Measurements from ENCODE around the gene GNB1.
"Not testable (repeated sequence)": the region's sequence is repeated elsewhere in the genome, so short reads cannot be mapped to it uniquely, and the experiment has no call there.

Gene GNB1

DNA sequence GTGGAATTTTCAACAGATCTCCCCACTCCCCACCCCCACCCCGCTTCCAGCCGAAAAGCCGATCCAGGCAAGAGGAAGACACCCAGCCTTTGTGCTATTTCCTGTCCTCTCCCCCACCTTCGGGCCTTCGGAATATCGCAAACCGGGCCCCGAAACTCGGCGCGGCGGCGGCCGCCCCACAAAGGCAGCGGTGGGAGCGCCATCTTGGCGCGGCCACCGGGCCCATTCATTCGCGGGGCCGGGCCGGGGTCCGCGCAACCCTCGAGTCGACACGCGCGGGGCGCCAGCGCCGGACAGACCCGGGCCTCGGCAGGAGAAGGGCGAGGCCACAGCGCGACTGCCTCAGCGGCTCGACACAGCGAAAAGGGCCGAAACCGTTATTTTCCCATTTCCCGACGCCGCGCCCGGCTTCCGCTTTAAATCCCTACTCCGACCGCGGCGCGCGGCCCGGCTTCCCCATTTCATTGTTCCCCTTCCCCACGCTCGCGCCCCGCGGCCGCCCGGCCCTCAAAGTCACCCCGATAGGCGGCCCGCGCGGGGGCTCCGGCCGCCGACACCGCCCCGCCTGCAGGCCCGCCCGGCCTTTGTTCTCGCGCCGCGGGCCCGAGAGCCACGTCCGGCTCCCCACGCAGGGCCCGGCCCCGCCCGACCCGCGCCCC is 911 bp downstream of the GNB1 start:
- no peak for DNase-seq (ENCODE audit: low read depth)

DNA sequence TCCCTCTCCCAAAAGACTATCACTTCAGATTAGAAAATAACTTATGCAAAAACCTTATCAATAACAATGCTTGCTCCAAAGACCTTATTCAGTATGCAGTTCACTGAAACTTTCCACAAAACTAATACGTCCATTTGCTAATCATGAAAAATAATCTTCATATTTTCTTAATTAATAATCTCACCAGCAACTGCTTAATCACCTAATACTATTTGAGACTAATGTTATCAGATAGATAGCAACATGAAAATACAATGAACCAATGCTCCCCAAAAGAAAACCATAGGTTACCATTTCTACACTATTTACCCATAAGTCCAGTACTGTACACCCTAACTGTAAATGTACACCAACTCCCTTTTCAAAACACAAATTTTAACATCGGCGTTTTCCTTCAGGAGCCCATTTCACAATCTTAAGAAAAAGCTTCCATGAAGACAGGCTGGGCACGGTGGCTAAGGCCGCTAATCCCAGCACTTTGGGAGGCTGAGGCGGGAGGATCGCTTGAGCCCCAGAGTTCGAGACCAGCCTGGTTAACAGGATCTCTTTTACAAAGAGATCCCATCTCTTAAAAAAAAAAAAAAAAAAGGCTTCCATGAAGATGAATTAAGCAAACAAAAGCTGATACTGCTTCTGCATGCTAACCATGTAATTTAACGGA is 1.7 kb downstream of the GNB1 start:
- no peak for DNase-seq (ENCODE audit: low read depth)

- DNase-seq (ENCODE audit: low read depth): not testable (repeated sequence)
Measured at GRCh38 chr1:1883890-1884289, 7.0 kb downstream of the GNB1 start.

- DNase-seq (ENCODE audit: low read depth): no peak
Measured at GRCh38 chr1:1883092-1883873, 7.6 kb downstream of the GNB1 start.

DNA sequence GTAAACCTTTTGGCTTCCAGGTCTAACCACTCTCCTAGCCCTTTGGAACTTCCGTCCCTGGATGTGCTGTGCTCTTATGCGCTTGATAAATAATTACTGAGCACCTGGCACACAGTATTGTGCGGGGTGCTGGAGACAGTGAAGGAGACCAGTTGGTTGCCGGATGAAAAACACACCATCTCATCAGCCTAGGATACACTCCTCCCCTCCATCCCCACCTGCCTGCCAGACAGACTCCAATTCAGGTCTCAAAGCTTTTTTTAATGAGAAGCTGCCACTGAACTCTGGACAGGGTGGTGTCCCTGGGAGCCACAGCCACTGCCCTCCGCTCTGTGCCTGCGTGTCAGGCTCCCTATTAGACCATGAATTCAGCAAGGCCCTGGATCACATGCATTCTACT is 9.2 kb downstream of the GNB1 start:
- DNase-seq (ENCODE audit: low read depth): no peak

DNA sequence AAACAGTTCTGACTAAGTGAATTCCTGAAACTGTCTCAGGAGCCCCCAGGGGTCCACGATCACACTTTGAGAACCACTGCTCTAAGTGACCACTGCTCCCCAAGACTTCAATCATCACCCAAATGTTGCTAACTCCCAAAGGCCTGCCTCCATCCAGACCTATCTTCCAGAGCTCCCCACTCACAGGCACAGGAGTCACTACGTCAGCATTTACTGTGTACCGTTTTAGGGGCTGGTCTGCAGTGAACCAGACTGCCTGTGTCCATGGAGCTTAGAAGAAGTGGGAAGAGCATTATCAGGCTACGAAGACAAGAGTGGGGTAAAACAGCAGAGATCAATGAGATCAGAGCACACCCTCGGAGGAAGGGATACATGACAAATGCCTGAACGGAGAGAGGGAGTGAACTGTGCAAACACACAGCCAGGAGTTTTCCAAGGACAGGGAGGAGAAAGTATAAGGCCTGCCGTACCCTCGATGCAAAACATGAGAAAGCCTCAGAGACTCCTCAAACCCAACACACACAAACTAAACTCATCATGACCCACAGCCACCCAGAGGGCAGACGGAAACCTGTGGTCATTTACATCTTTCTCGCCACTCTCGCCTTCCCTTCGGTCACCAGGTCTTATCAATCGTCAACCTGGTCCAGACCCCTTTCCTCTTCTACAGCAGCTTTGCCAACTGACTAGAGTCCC is 10.1 kb downstream of the GNB1 start:
- no peak for DNase-seq (ENCODE audit: low read depth)

GRCh38 chr1:1879942-1880341 is 10.9 kb downstream of the GNB1 start:
- no peak for DNase-seq (ENCODE audit: low read depth)

DNA sequence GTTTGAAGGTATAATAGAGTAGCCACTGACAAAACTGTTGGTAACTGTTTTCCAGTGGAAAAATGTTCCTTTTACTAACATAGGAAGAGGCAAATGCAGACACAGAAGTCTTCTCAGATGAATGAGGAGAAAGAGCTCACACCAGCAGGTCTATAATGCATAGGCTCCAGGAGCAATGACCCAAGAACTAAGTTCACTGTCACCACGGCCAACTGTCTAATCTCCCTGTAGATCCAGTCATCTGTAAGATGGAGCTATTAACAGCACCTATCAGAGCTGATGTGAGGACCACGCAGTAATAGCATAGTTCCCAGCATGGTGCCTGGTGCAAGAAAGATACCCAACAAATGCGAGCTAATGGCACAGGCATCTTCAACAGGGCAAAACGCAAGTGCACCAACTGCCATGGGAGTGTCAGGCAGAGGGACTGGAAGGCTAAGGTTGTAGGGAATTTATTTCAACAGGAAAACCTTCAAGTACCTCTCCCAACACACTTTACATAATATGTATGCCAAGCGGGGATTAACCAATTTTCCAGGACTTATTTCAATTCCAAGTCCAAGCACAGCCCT is 12.9 kb downstream of the GNB1 start:
- no peak for DNase-seq (ENCODE audit: low read depth)

DNA sequence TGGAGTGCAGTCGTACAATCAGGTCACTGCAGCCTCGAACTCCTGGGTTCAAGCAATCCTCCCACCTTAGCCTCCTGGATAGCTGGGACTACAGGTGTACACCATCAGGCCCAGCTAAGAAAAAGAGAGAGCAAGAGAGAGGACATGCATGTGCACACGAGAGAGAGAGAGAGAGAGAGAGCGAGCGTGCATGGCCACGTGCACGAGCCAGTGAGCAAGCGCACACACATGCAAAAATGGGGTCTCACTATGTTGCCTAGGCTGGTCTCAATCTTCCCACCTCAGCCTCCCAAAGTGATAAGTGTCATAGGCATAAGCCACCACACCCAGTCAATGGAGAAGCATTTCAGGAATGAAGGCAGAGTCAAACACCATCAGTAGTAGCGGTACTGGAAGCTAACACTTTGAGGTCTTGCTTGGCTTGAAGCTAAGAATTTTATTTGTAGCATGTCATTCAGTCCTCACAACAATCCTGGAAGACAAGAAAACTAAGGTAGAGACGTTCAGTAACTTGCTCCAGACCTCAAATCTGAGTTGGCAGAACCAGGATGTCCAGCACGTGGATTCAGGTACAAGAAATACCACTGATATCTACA is 14.5 kb downstream of the GNB1 start:
- no peak for DNase-seq (ENCODE audit: low read depth)

DNA sequence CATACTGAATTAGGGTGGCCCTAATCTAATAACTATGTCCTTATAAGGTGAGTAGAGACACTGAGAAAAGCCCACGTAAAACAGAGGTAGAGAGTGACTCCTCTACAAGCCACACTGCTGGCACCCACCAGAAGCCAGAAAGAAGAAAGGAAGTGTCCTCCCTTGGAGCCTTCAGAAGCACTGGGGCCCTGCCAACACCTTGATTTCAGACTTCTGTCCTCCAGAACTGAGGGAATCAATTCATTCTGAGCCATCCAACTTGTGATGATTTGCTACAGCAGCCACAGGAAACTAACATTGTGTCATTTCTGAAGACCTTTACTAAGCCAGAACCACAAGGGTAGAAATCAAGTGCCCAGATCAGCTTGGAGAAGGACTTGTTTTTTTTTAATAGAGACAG is 15.0 kb downstream of the GNB1 start:
- DNase-seq (ENCODE audit: low read depth): no peak

- DNase-seq (ENCODE audit: low read depth): no peak
Measured at GRCh38 chr1:1874901-1875300, 16.0 kb downstream of the GNB1 start.

- DNase-seq (ENCODE audit: low read depth): no peak
Measured at GRCh38 chr1:1873186-1873585, 17.7 kb downstream of the GNB1 start.

DNA sequence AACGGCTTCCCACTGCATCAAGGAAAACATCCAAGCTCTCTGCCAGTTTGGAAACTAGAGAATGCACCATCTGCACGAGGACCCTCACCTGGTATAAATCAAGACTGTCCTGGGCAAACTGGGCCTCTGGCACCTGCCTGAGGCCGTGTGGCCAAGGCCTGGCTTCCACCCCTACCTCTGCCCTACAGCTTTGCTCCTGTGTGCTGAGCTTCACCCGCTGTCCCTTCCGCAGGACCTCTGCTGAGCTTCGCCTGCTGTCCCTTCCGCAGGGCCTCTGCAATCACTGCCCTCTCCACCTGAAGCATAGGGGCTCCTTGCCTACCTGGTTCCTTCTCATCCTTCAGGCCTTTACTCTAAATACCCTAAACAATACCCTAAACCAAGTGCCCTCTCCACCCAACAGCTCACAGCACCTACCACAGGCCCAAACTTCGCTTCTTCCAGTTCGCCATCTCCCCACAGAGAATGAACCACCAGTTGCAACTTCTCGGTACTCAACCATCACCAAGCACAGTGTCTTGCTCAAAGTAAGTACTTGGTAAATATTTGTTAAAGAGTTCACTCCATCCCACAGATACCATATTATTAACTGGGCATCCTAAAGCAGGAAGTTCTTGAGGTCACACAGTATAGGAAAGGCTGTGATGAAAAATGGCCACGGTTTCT is 18.4 kb downstream of the GNB1 start:
- DNase-seq (ENCODE audit: low read depth): no peak

DNA sequence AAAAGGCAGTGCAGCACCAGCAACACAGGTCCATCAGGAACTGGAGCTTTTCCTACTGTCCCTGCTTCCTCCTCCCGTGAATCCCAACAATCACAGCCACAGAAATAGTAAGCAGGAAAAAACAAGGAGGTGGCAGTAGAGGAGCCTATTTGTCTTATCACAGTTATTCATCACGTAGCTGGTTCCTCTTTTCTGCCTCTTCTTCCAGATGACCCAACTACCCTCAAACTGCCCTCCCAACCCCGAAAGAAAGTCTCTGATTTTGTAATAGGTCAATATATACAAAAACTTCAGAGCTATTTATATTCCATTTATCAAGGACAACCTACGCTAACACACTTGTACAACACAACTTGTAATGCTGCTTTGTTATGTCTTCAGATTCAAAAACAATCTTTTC is 21.4 kb downstream of the GNB1 start:
- DNase-seq (ENCODE audit: low read depth): no peak

DNA sequence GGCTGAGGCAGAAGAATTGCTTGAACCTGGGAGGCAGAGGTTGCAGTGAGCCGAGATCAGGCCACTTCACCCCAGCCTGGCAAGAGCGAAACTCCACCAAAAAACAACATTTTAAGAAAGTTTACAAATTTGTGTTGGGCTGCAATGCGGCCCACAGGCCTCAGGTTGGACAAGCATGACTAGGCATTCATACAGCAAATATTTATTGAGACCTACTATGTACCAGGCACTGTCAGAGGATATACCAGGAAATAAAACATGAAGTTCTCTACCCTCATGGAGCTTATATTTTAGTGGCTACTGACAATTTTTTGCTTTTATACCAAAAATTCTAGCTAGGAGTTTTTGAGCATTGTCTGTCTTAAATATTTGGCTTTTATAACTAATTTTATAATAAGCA is 23.7 kb downstream of the GNB1 start:
- no peak for DNase-seq (ENCODE audit: low read depth)

DNA sequence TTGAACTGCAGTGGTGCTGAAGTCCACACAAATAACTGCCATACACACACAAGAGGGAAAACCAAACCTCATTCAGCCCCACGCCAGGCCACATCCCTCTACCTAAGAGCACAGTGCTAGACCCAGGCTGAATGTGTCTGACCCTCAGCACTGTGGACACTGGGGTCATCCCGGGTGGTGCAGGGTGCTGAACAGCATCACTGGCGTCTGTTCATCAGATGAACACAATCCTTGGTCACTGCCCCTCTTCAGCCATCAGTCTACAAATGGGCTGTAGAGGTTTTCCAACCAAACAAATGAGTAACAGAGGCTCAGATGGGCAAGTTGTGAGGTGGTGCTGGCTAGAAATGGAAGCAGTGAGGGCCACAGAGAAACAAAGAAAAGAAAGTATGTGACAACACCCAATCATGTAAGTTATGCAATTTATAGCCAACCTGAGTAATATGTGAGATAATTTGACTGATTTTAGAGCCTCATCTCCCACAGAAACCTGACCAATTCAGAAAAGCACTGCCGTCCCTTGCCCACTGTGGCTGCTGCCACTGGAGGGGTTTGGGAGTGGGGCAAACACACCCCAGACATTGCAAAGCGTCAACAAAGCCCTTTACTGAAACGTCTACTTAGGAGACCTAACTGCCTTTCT is 27.9 kb downstream of the GNB1 start:
- no peak for DNase-seq (ENCODE audit: low read depth)

- not testable (repeated sequence) for DNase-seq (ENCODE audit: low read depth)
Measured at GRCh38 chr1:1861761-1862310, 29.1 kb downstream of the GNB1 start.

DNA sequence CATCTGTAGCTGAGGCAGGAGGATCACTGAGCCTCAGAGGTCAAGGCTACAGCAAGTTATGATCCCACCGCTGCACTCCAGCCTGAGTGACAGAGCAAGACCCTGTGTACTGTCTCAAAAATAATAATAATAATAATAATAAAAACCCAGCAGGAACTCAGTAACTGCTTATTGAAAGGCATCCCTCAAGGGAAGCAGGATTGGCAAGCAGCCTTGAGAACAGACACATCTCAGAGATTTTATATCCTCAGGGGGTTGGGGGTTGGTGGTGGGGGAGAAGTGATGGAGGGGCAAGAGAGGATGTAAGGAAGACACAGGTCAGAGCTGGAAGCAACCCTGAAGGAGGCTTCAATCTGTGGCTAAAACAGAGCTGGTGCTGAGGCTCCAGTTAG is 29.6 kb downstream of the GNB1 start:
- DNase-seq (ENCODE audit: low read depth): no peak

GRCh38 chr1:1859970-1860697 is 30.8 kb downstream of the GNB1 start:
- not testable (repeated sequence) for DNase-seq (ENCODE audit: low read depth)
